GM18870 (cell line): ENCODE results near the gene MVP.
A peak's percentile ranks its signal among the peaks of the same experiment; 100 is the strongest.
"Not testable (repeated sequence)": the region's sequence is repeated elsewhere in the genome, so short reads cannot be mapped to it uniquely, and the experiment has no call there.

ENCODE experiments used
- ATAC-seq: cut with Tn5 transposase; IDR thresholded peaks from one replicate; pipeline ENCODE4 v1.9.1; 2021; ENCODE audit warnings: moderate library complexity; ENCODE audit not compliant: unreplicated experiment

The MVP gene

DNA sequence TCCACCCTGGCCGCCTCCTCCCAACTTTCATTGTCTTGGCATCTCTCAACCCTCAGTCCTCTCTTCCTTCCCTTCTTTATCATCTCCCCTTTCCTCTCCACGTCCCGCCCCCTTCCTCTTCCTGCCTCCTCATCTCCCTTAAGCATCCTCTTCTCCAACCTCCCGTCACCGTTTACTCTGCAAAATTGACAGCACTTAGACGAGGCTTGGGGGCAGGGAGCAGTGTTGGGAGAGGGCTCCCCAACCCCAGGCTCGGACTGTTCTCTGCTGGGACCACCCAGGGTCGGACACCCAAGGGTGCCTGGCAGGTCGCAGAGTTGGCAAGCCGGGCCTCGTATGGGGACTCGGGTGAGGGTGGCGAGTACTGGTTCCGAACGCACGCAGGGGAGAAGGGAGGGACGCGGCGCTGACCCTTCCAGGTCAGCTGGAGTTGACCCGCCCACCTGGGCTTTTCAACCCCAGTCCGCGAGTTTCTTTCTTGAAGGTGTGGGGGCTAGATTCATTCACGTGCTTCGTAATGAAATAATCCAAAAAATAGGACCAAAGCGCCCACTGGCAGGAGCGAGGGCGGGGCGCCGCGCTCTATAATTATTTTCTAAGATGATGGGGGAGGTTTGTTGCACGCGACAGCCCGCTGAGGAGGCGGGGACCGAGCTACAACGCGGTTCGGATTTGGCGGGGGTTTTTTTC, 5.1 kb upstream of the MVP start:
- ATAC-seq = no peak

DNA sequence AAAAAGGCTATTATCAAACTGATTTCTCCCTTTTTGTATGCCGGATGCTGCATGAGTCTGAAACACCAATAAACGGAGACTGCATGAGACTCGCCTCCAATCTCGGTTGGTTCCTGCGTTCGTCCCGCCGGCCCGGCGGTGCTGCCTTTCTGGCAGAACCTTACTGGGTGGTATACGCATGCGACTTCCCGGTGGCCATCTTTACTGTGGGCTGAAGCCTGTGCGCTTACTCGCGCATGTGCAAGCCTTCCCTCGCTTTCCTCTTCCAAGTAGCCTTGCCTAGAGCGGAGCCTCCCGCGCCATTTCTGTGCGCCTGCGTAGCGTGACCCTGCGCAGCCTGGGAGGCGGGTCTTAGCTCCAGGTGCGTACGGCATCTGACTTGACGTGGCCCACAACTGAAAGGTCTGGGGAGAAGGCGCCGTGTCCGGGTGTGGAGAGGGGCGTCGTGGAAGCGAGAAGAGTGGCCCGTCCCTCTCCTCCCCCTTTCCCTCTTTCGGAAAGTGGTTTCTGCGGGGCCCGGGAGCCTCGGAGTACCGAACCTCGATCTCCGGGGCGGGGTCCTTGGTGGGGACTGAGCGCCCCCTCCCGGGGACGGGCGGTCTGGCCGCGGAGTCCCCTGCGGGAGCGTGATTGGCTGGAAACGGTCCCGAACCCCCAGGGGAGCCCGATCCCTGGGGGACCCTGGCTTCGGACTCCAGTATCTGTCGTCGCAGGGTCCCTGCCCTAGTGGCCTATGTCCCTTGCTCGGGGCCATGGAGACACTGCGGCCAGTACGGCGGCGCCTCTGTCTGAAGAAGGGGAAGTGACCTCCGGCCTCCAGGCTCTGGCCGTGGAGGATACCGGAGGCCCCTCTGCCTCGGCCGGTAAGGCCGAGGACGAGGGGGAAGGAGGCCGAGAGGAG, 4.2 kb upstream of the MVP start, which contains the start of gene PAGR1:
Gene PAGR1 (plus strand): TSS at position 360 of the 901 bp plus-strand sequence. CDS start 374 bp downstream, at position 734.
- peak; percentile 57 for ATAC-seq

DNA sequence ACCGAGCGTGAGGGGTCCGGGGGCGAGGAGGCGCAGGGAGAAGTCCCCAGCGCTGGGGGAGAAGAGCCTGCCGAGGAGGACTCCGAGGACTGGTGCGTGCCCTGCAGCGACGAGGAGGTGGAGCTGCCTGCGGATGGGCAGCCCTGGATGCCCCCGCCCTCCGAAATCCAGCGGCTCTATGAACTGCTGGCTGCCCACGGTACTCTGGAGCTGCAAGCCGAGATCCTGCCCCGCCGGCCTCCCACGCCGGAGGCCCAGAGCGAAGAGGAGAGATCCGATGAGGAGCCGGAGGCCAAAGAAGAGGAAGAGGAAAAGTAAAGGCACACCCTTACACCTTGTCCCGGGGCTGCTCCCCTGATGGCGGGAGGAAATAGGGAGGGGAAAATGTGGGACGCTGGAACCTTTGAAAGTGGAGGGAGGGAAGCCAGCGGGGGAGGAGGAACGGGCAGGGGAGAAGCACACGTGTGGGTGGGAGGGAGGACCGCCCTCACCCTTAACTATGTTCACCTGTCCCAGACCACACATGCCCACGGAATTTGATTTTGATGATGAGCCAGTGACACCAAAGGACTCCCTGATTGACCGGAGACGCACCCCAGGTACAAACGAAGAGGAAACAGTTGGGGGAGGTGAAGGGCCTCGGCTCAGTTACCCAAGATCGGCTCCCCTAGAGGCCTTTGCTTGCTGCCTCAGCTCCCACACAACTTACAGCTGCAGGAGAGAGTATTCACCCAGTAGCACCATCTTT, 3.4 kb upstream of the MVP start:
- ATAC-seq = no peak

DNA sequence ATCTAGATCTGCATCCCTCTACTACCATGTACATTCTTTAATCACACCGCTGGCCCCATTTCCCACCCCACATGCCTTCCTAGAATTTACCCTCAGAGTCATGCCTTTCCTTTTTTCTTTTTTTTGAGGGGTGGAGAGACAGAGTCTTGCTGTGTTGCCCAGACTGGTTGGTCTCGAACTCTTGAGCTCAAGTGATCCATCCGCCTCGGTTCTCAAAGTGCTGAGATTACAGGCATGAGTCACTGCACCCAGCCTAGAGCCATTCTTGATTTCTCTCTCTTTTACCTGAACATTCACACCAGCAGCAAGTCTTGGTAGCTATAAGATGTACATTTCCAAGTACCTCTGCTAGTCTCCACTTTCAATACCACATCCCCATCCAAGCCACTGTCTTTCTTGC, 2.2 kb upstream of the MVP start:
- no peak for ATAC-seq

DNA sequence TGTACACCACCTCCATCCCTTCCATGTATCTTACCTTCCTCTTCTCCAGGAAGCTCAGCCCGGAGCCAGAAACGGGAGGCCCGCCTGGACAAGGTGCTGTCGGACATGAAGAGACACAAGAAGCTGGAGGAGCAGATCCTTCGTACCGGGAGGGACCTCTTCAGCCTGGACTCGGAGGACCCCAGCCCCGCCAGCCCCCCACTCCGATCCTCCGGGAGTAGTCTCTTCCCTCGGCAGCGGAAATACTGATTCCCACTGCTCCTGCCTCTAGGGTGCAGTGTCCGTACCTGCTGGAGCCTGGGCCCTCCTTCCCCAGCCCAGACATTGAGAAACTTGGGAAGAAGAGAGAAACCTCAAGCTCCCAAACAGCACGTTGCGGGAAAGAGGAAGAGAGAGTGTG, 756 bp upstream of the MVP start:
- ATAC-seq = no peak

DNA sequence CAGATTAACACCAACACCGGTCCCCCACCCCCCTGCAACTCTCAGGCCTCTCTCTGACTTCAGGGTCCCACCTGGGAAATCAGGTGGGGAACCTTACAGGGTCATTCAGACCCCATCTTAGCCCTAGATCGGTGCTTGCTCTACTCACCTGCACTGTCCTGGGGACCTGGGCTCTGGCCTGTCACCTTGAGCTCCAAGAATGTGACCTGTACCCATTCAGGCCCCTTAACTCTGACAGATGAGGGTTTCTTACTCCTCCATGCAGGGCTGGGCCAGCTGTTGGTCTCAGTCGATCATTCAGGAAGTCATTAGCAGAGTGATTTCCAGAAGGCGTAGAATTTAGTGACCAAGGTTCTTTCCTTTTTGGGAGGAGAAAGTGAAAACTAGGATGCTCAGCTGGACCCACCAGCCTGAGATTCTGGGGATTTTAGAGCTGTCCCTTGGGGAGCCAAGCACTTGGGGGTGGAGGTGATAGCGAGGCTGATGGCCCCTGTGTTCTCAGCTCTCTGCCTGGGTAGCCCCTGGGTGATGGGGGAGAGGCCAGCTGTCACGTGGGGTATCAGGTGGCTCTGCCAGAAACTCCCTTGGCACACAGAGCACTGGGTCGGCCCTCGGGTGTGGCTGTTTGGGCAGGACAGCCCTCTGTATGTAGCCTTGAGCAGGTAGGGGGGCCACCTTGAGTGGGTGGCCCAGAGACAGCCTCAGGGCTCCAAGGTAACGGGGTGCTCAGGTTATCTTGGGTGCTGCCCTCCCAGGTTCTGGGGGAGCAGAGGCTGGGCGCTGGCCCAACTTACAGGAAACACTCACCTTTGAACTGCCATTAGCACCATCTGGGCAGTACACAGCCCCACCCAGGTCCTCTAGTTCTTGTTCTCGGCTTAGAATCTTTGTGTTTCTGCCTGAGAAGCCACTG, 724 bp downstream of the MVP start:
- no peak for ATAC-seq

DNA sequence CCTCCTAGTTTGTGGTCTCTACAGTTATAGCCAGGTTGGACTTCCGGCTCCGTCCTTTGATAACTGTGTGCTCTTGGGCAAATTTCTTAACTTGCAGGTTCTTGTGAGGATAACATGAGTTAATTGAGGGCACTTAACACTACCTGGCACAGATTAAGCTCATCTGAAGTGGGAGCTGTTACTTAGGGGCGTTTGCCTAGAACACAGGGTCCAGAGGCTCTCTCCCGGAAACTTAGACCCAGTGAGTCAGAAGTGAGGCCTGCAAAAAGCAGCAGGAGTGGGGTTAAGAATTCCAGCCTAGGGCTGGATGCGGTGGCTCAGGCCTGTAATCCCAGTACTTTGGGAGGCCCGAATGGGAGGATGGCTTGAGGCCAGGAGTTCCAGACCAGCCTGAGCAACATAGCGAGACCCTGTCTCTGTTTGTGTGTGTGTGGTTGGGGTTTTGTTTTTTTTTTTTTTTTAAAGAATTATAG, 1.4 kb downstream of the MVP start:
- ATAC-seq = no peak

DNA sequence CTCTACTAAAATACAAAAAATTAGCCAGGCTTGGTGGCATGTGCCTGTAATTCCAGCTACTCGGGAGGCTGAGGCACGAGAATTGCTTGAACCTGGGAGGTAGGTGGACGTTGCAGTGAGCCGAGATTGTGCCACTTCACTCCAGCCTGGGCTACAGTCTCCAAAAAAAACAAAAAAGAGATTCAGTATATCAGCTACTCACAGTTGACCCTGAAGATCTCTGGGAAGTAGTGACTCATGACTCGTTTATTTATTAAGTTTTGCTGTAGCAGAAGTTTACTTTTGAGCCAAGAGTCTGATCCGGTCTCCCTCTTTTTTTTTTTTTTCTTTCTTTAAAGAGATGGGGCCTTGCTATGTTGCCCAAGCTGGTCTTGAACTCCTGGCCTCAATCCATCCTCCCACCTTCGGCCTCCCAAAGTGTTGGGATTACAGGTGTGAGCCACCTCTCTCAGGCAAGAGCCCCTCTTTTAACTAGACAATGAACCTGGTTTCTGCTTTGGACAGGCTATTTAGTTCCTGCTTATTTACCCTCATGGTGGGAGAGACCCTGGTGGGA, 4.4 kb downstream of the MVP start:
- ATAC-seq = no peak

DNA sequence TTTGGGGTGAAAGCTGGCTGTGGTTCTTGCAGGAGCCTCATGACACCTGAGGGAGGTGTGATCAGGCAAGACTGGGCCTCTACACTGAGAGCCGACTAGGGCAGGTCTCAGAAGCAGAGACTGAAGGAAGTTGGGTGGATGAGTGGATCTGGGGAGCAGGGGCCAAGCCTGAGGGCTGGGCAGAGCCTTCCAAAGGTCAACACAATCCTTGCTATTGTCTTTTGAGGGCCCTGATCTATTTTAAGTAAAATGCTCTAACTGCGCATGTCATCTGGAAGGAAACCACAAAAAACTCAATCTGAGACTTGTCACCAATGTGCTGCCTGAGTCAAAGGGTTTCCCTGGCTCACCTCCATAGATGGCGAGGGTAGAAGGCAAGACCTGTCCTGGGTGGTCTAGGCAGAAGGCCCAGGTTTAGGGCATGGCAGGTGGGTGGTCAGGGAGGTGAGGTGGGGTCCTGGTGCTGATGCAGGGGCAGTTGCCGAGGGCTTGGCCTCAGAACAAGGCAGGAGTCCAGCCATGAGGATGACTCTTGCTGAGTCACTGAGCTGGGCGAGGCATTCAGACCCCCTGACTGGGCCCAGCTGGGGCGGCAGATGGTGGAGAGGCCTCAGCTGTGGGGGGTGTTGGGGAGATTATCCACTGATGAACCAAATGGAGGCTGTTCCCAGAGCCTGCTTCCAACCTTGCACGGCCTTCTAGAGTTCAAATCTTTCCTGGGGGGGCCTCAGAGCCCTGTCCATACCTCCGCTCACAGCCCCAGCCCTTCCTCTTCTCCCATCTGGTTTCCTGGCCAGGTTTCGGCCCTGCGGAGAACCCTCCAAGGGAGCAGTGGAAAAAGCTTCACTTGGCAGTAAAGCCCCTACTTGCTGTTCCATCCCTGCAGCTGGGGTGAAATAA, 5.1 kb downstream of the MVP start:
- no peak for ATAC-seq

DNA sequence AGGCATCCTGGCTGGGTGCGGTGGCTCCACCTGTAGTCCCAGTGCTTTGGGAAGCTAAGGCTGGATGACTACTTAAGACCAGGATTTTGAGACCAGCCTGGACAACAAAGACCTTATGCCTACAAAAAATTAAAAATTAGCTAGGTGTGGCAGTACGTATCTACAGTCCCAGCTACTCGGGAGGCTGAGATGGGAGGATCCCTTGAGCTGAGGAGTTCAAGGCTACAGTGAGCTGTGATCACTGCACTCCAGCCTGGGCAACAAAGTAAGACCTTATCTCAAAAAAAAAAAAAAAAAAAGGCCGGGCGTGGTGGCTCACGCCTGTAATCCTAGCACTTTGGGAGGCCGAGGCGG, 6.1 kb downstream of the MVP start:
- ATAC-seq = no peak

DNA sequence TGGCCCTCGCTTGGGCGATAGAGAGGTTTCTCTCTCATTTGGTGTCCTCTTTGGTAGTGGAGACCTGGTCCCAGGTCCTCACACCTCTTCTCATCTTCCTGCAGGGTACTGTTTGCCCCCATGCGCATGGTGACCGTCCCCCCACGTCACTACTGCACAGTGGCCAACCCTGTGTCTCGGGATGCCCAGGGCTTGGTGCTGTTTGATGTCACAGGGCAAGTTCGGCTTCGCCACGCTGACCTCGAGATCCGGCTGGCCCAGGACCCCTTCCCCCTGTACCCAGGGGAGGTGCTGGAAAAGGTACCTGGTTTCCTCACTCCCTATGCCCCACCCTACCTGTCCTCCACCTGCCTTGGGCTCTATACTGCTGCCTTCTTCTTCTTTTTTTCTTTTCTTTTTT, 10.5 kb downstream of the MVP start:
- ATAC-seq = no peak

DNA sequence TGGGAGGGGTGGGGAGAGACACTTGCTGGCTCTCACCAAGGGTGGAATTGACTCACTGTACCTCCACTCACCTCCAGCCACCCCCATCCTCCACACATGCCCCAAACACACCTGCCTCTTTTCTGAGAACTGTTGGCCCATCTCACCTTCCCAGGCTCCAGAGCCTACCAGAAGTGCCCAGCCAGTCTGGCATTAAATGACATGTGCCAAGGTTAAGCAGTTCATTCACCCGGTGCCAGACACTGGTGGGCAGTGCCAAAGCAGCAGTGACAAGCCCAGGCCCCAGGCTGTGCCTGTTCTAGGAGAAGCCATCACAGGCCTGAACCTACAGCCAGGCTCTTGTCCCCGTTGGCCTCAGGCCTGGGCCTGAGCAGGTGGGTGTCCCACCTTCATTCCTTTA, 11.2 kb downstream of the MVP start:
- ATAC-seq = no peak

DNA sequence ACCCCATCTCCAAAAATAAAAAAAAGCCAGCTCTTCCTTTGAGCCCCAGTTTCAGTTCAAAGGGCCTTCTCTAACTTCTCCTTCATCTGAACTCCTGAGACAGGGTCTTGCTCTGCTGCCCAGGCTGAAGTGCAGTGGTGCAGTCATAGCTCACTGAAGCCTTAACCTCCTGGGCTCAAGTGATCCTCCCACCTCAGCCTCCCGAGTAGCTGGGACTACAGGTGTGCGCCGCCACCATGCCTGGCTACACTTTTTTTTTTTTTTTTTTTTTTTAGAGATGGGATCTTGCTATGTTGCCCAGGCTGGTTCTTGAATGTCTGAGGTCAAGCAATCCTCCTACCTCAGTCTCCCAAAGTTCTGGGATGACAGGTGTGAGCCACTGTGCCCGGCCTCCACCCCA, 13.0 kb downstream of the MVP start:
- not testable (repeated sequence) for ATAC-seq

DNA sequence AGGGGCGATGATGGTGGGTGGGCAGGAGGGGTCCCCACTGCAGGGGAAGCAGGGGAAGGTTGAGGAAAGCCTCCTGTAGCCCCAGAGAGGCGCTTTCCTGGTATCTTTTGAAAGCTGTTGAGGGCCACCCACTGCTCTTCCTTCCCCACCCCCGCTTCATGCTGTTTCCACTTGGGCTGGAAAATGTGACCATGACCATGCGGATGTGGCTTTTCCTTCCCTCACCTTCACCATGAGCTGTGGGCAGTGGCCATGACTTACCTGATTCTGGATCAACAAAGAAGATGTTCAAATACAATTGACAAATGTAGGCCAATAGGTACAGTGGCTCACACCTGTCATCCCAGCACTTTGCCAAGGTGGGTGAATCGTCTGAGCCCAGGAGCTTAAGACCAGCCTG, 13.8 kb downstream of the MVP start:
- ATAC-seq = no peak

DNA sequence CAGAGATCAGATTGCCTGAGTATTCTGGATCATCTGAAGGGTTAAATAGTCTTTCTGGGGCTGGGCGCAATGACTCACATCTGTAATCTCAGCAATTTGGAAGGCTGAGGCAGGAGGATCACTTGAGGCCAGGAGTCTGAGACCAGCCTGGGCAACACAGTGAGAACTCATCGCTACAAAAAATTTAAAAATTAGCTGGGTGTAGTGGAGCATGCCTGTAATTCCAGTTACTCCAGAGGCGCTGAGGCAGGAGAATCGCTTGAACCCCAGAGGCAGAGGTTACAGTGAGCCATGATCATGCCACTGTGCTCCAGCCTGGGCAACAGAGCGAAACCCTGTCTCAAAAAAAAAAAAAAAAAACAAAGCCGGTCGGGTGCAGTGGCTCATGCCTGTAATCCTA, 15.7 kb downstream of the MVP start:
- ATAC-seq = no peak

DNA sequence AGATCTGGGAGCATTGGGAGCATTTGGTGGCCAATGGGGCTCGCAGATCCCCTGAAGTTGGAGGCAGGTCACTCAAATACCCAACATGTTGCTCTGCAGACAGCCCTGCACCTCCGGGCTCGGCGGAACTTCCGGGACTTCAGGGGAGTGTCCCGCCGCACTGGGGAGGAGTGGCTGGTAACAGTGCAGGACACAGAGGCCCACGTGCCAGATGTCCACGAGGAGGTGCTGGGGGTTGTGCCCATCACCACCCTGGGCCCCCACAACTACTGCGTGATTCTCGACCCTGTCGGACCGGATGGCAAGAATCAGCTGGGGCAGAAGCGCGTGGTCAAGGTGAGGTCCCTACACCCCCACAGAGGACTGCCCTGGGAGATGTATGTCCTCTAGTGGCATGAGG, 16.4 kb downstream of the MVP start:
- no peak for ATAC-seq

DNA sequence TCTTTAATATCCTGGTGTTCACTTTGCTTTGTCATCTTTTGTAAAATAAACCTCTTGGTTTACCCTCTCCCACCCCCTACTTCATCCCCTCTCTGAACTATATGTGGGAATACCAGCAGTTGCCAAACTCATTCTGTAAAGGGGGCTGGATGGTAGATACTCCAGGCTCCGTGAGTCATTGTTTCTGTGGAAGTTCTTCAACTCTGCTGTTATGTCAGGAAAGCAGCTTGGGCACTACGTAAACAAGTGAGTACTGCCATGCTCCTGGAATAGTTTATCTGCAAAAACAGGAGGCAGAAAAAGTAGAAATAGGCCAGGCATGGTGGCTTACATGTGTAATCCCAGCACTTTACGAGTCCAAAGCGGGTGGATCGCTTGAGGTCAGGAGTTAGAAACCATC, 17.6 kb downstream of the MVP start:
- ATAC-seq = no peak

DNA sequence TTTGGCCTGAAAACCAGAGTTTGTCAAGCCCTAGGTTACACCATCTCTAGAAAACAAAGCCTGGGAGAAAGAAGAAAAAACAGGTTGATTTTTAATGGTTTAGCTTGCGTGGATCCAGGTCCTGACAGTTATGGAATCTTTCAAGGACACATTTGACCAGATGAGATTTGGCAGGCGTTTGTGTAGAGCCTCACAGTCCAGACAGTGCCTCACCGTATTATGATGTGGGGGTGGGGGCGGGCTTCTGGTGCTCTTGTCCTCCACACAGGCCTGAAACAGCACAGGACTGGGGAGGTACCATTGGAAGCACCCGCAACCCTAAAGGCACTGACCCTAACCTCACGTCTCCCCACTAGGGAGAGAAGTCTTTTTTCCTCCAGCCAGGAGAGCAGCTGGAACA, 19.6 kb downstream of the MVP start:
- no peak for ATAC-seq

DNA sequence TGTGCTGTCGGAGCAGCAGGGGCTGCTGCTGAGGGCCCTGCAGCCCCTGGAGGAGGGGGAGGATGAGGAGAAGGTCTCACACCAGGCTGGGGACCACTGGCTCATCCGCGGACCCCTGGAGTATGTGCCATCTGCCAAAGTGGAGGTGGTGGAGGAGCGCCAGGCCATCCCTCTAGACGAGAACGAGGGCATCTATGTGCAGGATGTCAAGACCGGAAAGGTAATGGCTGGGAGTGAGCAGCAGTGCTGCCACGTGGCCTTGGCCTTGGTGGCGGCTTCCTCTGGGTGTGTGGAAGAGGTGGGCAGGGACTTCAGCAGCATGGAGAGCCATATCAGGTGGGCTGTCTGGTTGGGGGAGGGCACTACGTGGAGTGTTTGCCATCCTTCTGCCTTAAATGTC, 20.0 kb downstream of the MVP start:
- no peak for ATAC-seq
